HG02642 (cell line): ENCODE measurements around the gene GLS2.
"Not testable (repeated sequence)": the region's sequence is repeated elsewhere in the genome, so short reads cannot be mapped to it uniquely, and the experiment has no call there.

Experiments
- ATAC-seq: cut with Tn5 transposase; IDR thresholded peaks from one replicate; pipeline ENCODE4 v1.9.1; 2021; ENCODE audit warnings: mild to moderate bottlenecking; ENCODE audit not compliant: unreplicated experiment, poor library complexity

Gene GLS2

GRCh38 chr12:56493409-56494105, 5.6 kb upstream of the GLS2 start:
- not testable (repeated sequence) for ATAC-seq

GRCh38 chr12:56490360-56490759, 2.4 kb upstream of the GLS2 start:
- no peak for ATAC-seq

GRCh38 chr12:56487448-56488040, 417 bp downstream of the GLS2 start:
- peak; percentile 28 for ATAC-seq

DNA sequence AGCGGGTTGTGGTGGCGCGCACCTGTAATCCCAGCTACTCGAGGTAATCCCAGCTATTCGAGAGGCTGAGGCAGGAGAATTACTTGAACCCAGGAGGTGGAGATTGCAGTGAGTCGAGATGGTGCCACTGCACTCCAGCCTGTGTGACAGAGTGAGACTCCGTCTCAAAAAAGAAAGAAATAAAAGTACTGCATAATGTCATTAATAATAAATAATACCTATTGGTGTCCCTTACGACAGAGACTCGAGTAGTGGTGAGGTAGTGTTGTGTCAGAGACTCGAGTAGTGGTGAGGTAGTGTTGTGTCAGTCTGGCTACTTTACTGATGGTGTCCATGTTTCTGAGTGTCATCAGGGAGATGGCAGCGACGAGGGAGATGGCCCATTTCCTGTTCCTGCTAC, 1.3 kb downstream of the GLS2 start:
- ATAC-seq, result no peak

GRCh38 chr12:56484566-56484965, 3.4 kb downstream of the GLS2 start:
- no peak for ATAC-seq

DNA sequence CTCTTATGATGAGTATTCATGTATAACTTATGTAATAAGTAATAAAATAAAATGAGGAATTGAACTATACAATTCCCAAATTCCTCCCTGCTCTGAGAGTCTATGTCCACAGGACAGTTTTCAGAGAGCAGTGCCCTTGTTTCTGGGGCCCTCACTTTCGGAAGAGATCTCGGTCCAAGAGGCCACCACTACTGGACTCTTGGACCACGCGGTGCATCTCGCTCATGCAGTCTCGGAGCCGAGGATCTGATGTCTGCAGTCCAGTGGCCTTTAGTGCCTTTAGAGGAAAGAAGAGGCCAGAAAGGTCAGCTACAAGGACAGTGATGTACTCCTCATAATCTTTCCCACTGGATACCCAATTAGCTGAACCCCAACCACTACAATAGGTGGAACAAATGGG, 8.3 kb downstream of the GLS2 start:
- ATAC-seq, result no peak

DNA sequence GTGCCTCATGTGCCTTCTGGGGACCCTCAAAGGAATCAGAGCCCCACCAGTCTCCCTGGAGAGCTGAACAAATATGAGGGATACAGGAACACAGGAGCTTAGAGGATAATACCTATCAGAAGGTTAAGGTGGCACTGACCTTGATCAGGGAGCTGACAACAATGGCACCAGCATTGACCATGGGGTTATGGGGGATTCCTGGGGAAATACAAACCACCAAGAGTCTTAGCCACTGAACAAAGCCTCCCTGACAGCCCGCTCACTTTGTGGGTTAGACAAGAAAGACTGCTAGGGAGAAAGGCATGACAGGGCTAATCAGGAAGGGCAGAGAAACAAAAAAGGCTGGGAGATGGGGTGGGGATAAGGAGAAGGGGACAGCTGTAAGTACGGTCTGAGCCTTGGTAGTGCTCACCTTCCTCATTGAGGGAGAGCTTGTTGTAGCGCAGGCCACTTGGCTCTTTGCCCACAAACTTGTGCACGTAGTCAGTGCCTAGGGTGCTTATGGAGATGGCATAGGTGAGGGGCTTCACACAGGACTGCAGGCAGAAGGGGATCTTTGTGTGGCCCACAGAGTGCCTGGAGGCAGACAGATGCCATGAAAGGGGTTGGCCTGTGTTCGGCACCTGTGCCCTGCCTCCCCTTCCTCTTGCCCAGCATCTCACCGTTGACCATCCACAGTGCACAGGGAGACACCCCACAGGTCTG, 10.3 kb downstream of the GLS2 start:
- no peak for ATAC-seq

DNA sequence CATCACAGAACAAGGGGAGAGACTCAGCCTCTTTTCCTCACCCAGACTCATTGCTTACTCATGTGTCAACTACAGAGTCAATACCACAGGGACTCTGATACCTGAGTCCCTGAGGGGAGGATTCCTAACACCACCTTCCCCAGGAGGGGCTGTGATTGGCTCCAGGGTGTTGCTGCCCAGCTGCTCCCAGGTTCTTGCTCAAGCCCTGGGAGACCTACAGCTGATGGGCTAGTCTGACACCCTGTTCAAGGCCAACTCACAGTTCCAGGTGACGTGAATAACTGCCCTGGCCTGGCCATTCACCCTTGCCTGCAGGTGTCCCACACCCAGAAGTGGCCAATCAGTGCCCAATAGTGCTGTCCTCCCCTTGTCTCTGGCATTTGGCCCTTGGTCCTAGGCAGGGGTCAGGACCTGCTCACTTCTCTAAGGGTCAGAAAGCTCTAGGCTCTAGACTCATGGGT, 11.0 kb downstream of the GLS2 start:
- no peak for ATAC-seq

- ATAC-seq, result no peak
Observed at GRCh38 chr12:56476143-56476542, 11.8 kb downstream of the GLS2 start.

DNA sequence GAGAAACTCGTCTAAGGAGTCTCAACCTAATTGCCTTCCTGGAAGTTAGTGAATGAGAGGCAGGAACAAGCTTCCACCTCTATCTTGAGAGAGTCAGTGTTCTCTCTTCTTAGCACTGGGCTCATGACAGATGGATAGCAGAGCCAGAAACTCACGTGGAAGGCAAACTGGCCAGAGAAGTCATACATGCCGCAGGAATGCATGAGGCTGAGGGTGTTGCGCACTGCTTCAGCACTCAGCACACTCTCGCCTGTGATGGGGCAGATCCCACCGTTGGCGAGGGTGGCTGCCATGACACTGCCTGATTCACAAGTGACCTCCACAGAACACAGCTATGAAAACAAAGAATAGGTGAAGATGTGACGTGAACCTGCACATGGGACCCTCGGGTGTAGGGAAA, 13.6 kb downstream of the GLS2 start:
- no peak for ATAC-seq

GRCh38 chr12:56469007-56469930, 18.7 kb downstream of the GLS2 start:
- no peak for ATAC-seq

- peak; percentile 93 for ATAC-seq
Observed at GRCh38 chr12:56468216-56469006, 19.6 kb downstream of the GLS2 start, which contains the start of gene SPRYD4. TSS of gene SPRYD4 (plus strand) at chr12:56468578. CDS start at chr12:56468592, 14 bp downstream.

- ATAC-seq, result no peak
Observed at GRCh38 chr12:56462565-56462964, 25.4 kb downstream of the GLS2 start.

DNA sequence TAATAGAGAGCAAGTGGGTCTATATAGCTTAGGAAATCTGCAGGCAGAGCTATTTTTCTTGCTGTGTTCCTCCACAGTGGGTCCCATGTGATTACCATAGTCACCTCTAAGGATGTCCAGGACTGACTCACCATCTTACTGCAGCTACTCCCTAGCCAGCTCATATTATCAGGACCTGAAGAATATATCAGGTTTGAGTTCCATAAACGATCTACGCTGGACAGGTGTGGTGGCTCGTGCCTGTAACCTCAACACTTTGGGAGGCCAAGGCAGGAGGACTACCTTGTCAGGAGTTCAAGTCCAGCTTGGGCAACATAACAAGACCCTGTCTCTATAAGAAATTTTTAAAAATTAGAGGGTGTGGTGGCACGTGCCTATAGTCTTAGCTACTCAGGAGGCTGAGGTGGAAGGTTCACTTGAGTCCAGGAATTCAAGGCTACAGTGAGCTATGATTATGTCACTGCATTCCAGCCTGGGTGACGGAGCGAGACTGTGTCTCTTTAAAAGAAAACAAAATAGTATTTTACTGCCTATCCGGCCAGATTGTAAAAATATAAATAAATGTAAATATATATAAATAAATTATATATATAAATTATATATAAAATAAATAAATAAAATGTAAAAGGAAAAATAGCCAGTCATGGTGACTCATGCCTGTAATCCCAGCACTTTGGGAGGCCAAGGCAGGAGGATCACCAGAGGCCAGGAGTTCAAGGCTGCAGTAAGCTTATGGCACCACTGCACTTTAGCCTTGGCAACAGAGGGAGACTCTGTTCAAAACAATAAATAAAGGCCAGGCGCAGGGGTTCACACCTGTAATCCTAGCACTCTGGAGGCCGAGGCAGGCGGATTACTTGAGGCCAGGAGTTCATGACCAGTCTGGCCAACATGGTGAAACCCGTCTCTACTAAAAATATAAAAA, 26.5 kb downstream of the GLS2 start:
- ATAC-seq, result no peak

GRCh38 chr12:56457817-56458216, 30.1 kb downstream of the GLS2 start:
- no peak for ATAC-seq

DNA sequence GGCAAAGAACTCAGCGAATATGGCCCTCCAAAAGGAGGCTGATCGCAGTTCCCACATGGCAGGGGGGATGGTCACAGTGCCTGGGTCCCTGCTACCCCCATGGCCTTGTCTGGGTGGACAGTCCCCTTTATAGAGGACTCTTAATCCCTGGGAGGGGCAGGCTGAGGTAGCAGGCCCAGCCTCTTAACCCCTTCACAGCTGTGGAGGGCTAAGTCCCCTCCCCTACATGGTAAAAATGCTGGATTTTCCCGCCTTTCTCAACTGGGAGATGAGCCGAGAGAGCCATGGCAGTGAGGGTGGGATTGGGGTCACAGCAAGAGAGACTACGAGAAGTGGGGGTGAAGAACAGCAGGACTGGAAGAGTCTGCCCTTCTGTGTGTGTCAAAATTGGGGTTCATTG, 33.4 kb downstream of the GLS2 start, which contains the start of gene MIP:
Gene MIP (minus strand): TSS at position 101 of the 400 bp plus-strand sequence. CDS start 44 bp downstream, at position 57.
- ATAC-seq, result no peak

GRCh38 chr12:56451147-56451546, 36.8 kb downstream of the GLS2 start:
- no peak for ATAC-seq

GRCh38 chr12:56450241-56450640, 37.7 kb downstream of the GLS2 start:
- ATAC-seq, result no peak
